GM21825 (cell line): ENCODE measurements around the gene BTD.

Experiments used
- ATAC-seq: cut with Tn5 transposase; IDR thresholded peaks from one replicate; pipeline ENCODE4 v1.9.1; 2021; ENCODE audit warnings: mild to moderate bottlenecking, moderate library complexity; ENCODE audit not compliant: unreplicated experiment

Gene BTD

GRCh38 chr3:15664144-15664543, 62.6 kb downstream of the BTD start:
- no peak for ATAC-seq

GRCh38 chr3:15665510-15666150, 64.1 kb downstream of the BTD start:
- no peak for ATAC-seq

GRCh38 chr3:15666277-15666676, 64.7 kb downstream of the BTD start:
- no peak for ATAC-seq

GRCh38 chr3:15667484-15667883, 65.9 kb downstream of the BTD start:
- ATAC-seq: no peak

- no peak for ATAC-seq
Observed at GRCh38 chr3:15673536-15673935, 72.0 kb downstream of the BTD start.

- no peak for ATAC-seq
Observed at GRCh38 chr3:15676259-15676658, 74.7 kb downstream of the BTD start.

- no peak for ATAC-seq
Observed at GRCh38 chr3:15679306-15679705, 77.8 kb downstream of the BTD start.

GRCh38 chr3:15681668-15682067, 80.1 kb downstream of the BTD start:
- no peak for ATAC-seq

GRCh38 chr3:15682561-15683185, 81.1 kb downstream of the BTD start:
- no peak for ATAC-seq

- ATAC-seq: no peak
Observed at GRCh38 chr3:15683253-15683652, 81.7 kb downstream of the BTD start.

- no peak for ATAC-seq
Observed at GRCh38 chr3:15685927-15686326, 84.4 kb downstream of the BTD start.

- no peak for ATAC-seq
Observed at GRCh38 chr3:15690230-15690629, 88.7 kb downstream of the BTD start.

GRCh38 chr3:15690748-15691147, 89.2 kb downstream of the BTD start:
- no peak for ATAC-seq

- no peak for ATAC-seq
Observed at GRCh38 chr3:15693355-15693754, 91.8 kb downstream of the BTD start.

GRCh38 chr3:15694628-15695027, 93.1 kb downstream of the BTD start:
- no peak for ATAC-seq
